GM21367 (cell line): Measurements from ENCODE around the gene MCL1.

Source experiments
- ATAC-seq: cut with Tn5 transposase; IDR thresholded peaks from one replicate; pipeline ENCODE4 v1.9.1; 2021; ENCODE audit not compliant: unreplicated experiment

MCL1 gene

DNA sequence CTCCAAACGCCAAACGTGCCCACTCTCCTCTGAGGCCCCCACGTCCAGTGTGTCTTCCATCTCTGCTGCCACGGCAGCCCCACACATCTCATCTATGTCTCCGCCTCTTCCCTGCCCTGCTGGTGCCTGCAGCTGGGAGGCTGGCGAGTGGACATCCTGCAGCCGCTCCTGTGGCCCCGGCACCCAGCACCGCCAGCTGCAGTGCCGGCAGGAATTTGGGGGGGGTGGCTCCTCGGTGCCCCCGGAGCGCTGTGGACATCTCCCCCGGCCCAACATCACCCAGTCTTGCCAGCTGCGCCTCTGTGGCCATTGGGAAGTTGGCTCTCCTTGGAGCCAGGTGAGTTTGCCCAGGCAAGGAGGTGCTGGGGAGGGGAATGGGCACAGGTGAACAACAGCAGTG lies 21.6 kb downstream of the MCL1 start:
- ATAC-seq, result no peak

DNA sequence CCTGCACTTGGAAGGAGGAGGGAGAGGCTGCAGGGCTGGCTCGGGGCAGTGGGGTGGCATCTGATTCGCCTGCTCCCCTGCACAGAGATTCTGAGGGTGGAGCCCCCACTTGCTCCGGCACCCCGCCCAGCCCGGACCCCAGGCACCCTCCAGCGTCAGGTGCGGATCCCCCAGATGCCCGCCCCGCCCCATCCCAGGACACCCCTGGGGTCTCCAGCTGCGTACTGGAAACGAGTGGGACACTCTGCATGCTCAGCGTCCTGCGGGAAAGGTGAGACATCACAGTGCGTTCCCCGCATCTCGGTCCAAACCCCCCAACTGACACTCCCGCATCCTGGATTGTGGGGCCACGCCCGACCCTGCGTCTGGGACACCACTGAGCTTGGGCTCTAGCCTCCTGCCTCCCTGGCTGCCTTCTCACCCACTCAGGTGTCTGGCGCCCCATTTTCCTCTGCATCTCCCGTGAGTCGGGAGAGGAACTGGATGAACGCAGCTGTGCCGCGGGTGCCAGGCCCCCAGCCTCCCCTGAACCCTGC lies 22.3 kb downstream of the MCL1 start:
- no peak for ATAC-seq

DNA sequence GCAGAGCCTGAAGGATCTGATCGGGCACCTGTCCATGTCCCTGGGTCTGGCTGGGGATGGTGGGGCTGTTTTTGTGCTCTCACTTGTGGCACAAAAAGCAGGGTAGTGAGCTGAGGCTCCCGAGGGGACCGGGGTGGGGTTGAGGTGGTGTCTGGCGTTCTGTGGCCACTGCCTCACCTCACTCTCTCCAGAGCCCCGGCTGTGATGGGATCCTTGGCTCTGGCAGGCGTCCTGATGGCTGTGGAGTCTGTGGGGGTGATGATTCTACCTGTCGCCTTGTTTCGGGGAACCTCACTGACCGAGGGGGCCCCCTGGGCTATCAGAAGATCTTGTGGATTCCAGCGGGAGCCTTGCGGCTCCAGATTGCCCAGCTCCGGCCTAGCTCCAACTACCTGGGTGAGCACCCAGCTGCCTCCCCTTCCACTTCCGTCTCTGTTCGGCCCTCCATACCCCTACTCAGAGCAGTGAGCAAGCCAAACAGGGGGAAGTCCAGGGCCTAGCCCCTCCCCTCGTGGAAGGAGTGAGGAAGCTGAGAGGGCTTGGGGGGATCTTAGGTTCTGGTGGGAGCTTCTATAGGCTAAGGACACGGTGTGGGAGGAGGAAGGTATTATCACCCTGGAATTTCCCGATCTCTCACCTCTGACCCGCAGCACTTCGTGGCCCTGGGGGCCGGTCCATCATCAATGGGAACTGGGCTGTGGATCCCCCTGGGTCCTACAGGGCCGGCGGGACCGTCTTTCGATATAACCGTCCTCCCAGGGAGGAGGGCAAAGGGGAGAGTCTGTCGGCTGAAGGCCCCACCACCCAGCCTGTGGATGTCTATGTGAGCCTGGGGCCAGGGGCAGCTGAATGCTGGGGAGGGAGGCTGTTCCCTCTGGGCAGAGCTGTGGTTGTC lies 23.2 kb downstream of the MCL1 start:
- ATAC-seq, result no peak

DNA sequence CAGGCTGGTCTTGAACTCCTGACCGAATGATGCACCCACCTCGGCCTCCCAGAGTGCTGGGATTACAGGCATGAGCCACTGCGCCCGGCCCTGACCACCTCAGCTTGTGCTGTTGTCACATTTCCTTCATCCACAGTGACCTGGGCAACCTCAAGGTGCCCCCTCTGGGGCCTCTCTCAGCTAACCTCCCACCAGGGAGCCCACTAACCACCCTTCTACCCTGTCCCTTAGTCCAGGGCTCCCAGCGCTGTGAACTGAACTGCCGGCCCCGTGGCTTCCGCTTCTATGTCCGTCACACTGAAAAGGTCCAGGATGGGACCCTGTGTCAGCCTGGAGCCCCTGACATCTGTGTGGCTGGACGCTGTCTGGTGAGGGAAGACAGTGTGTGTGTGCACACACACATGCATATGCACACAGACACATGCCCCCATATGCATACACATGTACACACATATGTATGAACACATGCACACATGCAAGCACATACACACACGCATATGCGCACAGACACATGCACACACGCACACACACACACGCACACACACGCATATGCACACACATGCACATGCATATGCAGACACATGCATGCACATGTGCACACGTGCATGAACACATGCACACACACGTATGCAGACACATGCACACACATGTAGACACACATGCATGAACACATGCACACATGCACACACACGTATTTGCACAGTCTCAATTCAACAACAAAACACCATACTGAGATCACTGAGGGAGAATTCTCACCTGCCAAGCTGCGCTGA lies 24.0 kb downstream of the MCL1 start:
- ATAC-seq, result no peak

DNA sequence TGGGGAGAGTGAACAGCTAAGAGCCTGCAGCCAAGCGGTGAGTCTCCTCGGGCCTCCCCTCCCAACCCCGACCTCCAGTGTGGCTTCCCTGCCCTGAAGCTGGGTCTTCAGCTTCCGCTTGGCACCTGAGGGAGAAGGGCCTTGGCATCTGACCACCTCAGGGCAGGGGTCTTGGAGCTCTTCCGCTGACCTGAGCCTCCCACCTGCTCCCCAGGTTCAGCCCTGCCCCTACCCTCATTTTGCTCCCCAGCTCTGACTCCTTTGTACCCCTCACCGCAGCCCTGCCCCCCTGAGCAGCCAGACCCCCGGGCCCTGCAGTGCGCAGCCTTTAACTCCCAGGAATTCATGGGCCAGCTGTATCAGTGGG lies 25.3 kb downstream of the MCL1 start:
- no peak for ATAC-seq

DNA sequence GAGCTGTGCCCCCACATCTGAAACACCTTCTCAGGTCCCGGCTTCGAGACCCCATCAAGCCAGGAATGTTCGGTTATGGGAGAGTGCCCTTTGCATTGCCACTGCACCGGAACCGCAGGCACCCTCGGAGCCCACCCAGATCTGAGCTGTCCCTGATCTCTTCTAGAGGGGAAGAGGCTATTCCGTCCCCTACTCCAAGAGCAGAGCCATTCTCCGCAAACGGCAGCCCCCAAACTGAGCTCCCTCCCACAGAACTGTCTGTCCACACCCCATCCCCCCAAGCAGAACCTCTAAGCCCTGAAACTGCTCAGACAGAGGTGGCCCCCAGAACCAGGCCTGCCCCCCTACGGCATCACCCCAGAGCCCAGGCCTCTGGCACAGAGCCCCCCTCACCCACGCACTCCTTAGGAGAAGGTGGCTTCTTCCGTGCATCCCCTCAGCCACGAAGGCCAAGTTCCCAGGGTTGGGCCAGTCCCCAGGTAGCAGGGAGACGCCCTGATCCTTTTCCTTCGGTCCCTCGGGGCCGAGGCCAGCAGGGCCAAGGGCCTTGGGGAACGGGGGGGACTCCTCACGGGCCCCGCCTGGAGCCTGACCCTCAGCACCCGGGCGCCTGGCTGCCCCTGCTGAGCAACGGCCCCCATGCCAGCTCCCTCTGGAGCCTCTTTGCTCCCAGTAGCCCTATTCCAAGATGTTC lies 25.9 kb downstream of the MCL1 start:
- ATAC-seq, result no peak

DNA sequence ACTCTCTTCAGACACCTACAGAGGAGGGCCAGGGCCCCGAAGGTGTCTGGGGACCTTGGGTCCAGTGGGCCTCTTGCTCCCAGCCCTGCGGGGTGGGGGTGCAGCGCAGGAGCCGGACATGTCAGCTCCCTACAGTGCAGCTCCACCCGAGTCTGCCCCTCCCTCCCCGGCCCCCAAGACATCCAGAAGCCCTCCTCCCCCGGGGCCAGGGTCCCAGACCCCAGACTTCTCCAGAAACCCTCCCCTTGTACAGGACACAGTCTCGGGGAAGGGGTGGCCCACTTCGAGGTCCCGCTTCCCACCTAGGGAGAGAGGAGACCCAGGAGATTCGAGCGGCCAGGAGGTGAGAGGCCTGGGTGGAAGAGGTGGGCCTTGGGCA lies 26.5 kb downstream of the MCL1 start:
- ATAC-seq, result no peak

DNA sequence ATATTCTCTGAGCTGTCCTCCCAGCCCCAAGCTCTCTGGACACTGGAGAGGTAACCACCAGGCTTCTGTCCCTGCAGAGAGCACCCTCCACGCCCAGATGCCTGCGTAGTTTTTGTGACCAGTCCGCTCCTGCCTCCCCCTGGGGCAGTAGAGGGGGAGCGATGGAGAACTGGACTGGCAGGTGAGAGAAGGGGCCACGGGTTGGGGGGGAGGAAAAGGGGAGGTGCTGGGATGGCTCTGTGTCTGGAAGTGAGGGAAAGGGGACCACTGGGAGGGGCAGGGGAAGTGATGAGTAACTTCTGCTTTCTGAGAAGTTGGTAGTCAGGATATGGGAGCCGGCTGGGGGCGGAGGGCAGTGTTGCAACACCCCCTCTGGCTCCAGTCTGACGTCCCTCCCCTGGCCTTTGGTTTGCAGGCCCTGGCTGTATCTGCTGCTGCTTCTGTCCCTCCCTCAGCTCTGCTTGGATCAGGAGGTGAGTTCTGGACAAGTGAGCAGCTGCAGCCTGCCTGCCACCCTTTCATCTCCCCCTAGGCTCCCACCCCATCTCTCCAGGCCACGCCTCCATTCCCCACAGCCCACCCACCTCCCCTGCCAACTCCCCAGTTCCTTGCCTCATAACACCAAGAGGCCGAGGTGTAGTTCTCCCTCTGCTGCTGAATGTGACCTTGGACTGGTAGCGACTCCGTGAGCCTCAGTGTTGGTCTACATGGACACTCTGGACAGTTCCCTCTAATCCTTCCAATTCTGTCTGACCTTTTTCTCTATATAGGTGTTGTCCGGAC lies 27.1 kb downstream of the MCL1 start:
- ATAC-seq, result no peak

DNA sequence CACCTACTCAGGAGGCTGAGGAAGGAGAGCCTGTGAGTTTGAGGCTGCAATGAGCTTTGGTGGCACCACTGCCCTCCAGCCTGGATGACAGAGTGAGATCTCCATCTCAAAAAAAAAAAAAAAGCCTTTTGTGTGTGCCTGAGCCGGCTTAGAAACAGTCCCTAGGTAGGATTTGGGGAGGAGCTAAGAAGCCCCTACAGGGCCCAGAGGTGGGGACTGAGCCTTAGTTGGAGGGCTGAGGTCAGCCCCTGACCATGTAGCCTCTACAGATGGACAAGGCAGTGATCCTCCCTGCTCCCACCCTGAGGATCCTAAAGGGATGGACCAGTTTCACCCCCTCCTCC lies 27.7 kb downstream of the MCL1 start:
- ATAC-seq, result no peak

DNA sequence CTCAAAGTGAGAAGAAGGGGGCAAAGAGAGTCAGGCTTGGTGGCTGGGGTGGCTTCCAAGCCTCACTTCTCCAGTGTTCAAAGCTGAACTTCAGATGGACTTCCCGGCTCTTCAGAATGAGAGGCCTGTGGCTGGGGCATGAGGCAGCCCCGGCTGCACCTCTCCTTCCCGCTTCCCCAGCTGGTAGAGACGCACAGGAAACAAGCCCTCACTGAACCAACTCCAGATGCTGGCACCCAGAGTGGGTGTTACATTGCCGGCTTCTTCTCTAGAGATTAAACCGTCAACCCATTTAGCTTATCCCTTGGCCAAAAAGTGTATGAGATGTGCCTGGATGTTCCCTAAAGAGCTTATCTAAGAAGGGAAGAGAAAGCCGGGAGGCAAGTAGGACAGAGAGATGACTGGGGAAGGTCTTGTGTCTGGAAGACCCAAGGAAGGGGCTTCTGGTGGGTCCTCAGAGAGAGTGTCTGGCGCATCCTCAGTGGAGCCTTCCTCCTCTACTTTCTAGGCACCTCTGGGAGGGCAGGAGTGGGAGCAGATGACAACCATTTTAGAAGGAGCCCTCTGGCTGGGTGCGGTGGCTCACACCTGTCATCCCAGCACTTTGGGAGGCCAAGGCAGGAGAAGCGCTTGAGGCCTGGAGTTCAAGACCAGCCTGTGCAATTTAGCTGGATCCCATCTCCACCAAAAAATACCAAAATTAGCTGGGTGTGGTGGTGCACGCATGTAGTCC lies 28.2 kb downstream of the MCL1 start:
- ATAC-seq, result no peak

DNA sequence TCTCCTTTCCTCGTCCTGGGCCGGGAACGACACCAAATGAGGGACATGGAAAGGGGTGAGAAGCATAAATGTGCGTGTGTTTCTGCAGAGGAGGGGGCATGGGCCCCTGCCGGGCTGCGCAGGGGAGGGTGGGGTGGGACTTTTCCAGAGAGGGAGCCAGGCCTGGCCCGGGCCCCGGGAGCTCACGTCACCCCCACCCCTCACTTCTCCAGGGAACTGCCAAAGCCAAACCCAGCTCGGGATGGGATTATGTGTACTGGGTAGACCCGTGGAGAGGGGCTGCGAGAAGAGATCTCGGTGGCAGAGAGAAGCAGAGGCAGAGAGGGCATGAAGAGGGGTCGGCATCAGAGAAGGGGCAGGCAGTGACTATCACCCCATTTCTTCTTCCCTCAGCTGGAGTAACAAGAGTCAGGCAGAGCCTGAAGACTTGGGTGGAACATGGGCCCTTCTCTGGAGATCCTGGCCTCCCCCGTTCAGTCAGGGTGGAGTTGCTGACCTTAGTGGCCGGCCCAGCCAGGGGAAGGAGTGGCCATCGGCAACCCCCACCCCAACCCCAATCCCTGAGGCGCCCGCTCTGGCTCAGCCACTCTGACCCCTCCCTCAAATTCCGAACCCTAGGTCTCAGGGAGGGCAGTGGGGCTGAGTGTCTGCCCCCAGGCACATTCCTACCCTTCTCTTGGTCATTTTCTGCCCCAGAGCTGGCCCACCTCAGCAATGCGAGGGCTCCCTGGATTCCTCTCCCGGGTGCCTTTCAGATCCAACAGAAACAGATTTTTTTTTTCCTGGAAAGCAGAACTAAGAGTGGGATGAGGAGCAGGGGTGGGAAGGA lies 29.0 kb downstream of the MCL1 start:
- no peak for ATAC-seq

DNA sequence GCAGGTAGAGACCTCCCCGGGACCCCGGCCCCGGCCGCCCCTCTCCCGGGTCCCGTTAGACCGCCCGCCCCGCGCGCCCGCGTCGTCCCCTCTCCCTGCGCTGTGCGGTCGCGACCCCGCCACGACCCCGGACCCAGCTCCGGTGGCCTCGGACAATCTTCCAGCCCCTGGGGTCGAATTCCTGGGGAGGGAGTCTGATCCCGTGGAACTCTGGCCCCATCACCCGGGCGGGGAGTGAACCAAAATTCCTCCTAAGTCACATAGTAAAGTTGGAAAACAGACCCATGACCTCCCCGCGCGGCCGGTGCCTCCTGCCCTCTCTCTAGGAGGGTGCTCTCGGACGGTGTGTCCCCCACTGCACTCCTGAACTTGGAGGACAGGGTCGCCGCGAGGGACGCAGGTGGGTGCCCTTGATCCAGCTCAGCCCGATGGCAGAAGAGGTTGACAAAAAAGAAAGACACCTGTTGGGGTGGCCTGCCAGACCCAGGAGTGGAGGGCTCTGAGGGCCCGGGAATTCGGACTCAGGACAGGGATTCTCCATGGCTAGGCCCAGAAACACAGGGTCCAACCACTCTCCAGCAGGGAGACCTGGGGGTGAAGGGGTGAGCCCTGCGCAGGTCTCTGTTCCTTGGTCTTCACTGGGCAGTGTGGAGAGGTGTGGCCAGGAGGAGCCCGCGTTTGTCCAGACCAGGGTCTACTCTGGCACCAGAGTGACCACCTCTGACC lies 29.8 kb downstream of the MCL1 start:
- no peak for ATAC-seq

DNA sequence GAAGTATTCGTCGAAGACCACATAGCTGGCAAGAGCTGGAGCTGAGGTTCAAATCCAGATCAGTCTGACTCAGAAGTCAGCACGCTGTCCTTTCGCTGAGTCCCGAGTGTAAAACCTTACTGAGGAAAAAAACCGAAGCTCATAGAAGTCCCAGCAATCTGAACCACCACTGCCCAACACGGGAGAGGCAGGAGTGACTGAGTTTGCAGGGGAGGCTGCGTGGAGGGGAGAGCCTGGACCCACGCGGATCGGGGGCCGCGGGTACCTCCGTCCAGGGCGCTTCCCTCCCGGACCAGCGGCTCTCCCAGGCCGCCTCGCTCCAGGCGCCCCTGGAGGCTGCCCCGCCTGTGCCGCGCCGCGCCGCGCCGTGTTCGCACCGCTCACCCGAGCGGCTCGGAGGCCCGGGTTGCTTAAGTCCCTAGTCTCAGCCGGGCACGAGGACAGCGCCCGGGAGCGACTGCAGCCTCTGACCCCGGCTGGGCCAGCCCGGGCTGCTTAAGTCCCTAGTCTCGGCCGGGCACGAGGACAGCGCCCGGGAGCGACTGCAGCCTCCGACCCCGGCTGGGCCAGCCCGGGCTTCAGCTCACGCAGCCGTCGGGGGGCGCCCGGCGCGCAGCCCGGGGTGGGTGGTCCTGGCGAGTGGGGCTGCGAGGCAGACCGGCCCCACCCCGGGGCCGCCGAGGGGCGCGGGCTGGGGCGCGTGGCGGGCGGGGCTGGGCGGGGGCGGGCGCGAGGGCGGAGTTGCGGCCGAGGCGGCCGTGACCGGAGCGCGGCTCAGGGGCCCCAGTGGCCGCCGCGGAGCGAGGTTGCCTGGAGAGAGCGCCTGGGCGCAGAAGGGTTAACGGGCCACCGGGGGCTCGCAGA lies 30.5 kb downstream of the MCL1 start, which contains the start of gene ADAMTSL4:
Gene ADAMTSL4 (plus strand): TSS at position 777 of the 864 bp plus-strand sequence. CDS start 2,881 bp downstream, outside the sequence.
- ATAC-seq, result no peak

DNA sequence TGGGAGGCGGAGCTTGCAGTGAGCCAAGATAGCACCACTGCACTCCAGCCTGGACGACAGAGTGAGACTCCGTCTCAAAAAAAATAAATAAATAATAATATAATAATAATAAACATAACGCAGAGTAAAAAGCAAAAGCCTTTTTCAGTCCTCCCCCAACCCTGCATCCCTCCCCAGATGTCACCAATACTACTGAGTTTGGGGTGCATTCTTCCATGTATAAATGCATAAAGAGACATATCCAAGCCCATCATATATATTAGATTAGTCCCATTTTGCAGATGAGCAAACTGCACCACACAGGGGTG lies 31.1 kb downstream of the MCL1 start:
- ATAC-seq, result no peak

DNA sequence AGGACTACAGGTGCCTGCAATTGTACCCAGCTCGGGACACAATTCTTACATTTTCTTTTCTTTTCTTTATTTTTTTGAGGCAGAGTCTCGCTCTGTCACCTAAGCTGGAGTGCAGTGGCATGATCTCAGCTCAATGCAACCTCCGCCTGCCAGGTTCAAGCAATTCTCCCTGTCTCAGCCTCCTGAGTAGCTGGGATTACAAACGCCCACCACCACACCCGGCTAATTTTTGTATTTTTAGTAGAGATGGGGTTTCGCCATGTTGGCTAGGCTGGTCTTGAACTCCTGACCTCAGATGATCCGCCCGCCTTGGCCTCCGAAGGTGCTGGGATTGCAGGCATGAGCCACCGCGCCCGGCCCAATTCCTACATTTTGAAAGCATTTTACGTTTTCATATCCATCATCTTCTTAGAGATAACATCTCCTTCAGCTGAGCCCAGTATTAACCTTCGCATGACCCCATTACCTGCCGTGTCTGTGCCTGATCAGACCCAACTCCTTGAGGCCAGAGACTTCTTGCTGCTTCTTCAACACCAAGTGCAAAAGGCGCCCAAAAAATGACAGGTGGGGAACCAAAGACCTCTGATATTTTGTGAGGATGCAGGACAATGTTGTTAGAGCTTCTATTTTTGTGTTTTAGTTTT lies 33.0 kb downstream of the MCL1 start:
- no peak for ATAC-seq

DNA sequence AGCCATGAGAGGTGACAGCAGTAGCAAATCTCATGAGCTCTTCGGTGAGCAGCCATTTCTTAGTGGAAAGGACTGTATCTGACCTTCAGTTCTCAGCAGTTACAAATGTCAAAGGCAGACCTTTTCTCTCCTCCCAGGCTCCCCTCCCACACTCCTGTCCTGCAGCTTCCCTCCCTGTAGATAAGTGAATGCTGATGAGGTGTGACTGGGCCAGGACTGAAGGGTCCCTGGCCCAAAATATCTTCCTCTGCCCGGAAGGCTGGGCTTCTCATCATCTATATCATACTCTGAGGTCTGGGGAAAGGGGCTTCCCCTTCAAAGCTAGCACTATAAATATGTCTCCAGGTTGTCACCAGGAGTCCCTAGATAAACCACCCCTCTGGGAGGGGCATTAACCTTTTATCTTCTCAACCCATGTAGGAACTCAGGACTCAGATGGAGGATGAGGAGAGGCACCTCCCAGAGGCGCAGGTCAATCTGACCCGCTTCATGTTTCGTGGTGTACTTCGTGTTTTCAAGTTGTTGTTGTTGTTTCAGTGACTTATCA lies 33.9 kb downstream of the MCL1 start:
- no peak for ATAC-seq

DNA sequence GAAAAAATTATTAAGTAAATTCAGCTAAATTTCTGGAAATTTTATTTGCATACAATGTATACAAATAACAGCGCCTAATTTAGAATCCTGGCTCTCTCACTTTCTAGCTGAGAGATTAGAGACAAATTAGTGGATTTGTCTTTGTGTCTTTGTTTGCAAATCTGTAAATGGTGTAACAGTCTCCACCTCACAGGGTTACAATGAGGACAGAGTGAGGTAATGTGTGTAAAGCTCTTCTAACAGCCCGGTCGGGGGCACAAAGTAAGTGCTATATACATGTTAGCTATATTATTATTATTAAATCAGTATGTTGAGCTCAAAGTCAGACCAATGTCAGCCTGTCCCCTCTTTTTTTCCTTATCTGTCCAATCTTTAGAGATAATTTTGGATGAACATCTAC lies 35.2 kb downstream of the MCL1 start:
- ATAC-seq, result no peak
